ENCODE data around the gene RPS19BP1. TPM values are rescaled to one million over a fixed set of nuclear protein-coding genes. Genes with fewer than 3 reads are reported as not detected.

RPS19BP1 gene
- total and polyA plus RNA-seq, 2 of the 8 experiments (the other 6 are each of a cell fraction or from before 2014, with no cell fraction given), result 77.9 to 97.9 TPM

DNA sequence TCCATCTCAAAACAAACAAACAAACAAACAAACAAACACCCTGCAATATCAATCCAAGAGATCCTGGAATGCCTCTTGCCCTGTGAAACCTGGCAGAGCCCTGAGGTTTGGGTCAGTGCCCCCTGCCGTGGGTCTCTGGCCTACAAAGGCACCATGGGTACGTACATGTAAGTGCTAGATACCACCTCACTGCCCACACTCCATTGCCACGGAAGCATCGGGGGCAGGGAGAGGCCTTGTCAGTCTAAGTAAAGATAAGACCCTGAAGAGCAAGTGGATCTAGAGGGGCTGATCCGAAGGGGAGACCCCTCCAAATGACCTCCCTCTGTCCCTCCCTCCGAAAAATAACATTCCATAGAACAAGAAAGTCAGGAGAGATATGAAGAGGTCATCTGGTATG lies 32.4 kb downstream of the RPS19BP1 start:
- no peaks in the 10 kb centered on the region for H3K9me3 ChIP-seq (ENCODE audit: insufficient read depth in 2 of 2, low read depth in 1 of 2, low read length in 1 of 2)
- no peak overlapping the region for H3K14ac ChIP-seq (ENCODE audit: insufficient read length)
- H3K23me2 ChIP-seq (ENCODE audit: low read depth, low read length), result peaks cover 5% of the 10 kb centered on the region
- no peak overlapping the region for H2BK5ac ChIP-seq (ENCODE audit: low read depth, low read length)
- H3K27ac ChIP-seq (ENCODE audit: low read depth, low read length), result no peak overlapping the region
- H3K18ac ChIP-seq (ENCODE audit: extremely low read depth, low read length), result no peak overlapping the region
- FAIRE-seq (no peak), DNase-seq (ENCODE audit: low read depth in 1 of 2, low spot score in 2 of 2) (no peak)
- WGBS, 2 experiments (ENCODE audit: extremely low coverage in 1 of 2, insufficient coverage in 1 of 2, insufficient read length in 1 of 2, insufficient replicate concordance in 2 of 2, low coverage in 1 of 2, low lambda C conversion rate in 2 of 2, missing lambda C conversion rate in 1 of 2), result 85% methylated on average over 6 of the region's 6 CpGs; no CpG with 5 or more reads in 1 of the 2 experiments
- H4K20me1 ChIP-seq (replicated peaks in 1 of 2; ENCODE audit: control insufficient read depth in 1 of 2, insufficient read depth in 2 of 2, low read length in 2 of 2), result peaks cover 14 to 16% of the 10 kb centered on the region in 2 experiments
- peaks cover 5 to 13% of the 10 kb centered on the region in 2 experiments; a peak in 3 of 4 replicates for H3K79me2 ChIP-seq (ENCODE audit: control insufficient read depth in 1 of 2, insufficient read depth in 2 of 2, low read length in 2 of 2)
- H3K4me2 ChIP-seq (ENCODE audit: insufficient read depth in 1 of 2, low read depth in 2 of 2, low read length in 2 of 2), result no peak overlapping the region
- H3K36me3 ChIP-seq (ENCODE audit: control insufficient read depth in 2 of 4, insufficient read depth in 4 of 4, low read length in 3 of 4), result peaks cover 0 to 12% (median 7%) of the 10 kb centered on the region in 4 experiments; a peak in 4 of 8 replicates
- no peak overlapping the region for H3K56ac ChIP-seq (replicated peaks; ENCODE audit: insufficient read length, low read depth, low read length)
- H4K91ac ChIP-seq (replicated peaks; ENCODE audit: insufficient read length, low read length), result no peak overlapping the region
- ChIA-PET POLR2A (ENCODE audit: partially characterized antibody) (interaction anchor here (1.5 to 3.6 kb wide), 2 partner anchors 24 to 181 kb away, joined by 11 to 42 read pairs; partner anchors contain the start of gene RPL3), CTCF (ENCODE audit: partially characterized antibody) (interaction anchor here (0.7 to 19.7 kb wide), 3 partner anchors 14 to 436 kb away, joined by 3 to 361 read pairs (median 278); partner anchors contain the start of gene RPS19BP1)
- no peak overlapping the region for H2AK5ac ChIP-seq (ENCODE audit: low read depth, low read length)
- H2BK12ac ChIP-seq (ENCODE audit: low read depth, low read length), result no peak overlapping the region
- no peak overlapping the region for H3K9ac ChIP-seq (replicated peaks in 1 of 4; ENCODE audit: extremely low read depth in 1 of 4, low read depth in 3 of 4, low read length in 3 of 4)
- H4K8ac ChIP-seq (ENCODE audit: extremely low read depth, insufficient read depth, low read length), result no peak overlapping the region
- no peak overlapping the region for H3K4ac ChIP-seq (replicated peaks; ENCODE audit: insufficient read length, low read depth, low read length)
- peaks cover 3 to 9% (median 4%) of the 10 kb centered on the region in 4 experiments; a peak in 6 of 7 replicates for H3K4me1 ChIP-seq (replicated peaks in 1 of 4; ENCODE audit: control insufficient read depth in 3 of 4, insufficient read depth in 4 of 4, low read length in 3 of 4)
- H2BK20ac ChIP-seq (ENCODE audit: low read length), result no peak overlapping the region
- no peak overlapping the region for H2BK120ac ChIP-seq (replicated peaks; ENCODE audit: low read depth, low read length)
- H3K79me1 ChIP-seq (ENCODE audit: low read depth, low read length), result peaks cover 3% of the 10 kb centered on the region; the same call in 1 of the 2 replicates
- no peak overlapping the region for H2AFZ ChIP-seq (ENCODE audit: low read length)
- no peak overlapping the region for H2BK15ac ChIP-seq (ENCODE audit: low read length)
- no peak overlapping the region for H3K4me3 ChIP-seq (ENCODE audit: extremely low read depth in 1 of 4, insufficient read depth in 2 of 4, low read depth in 3 of 4, low read length in 4 of 4)
- no peak overlapping the region for H3K23ac ChIP-seq (ENCODE audit: insufficient read length)
- no peak overlapping the region for H4K5ac ChIP-seq (ENCODE audit: insufficient read length, low read depth, low read length)
- peaks cover 0 to 41% (median 18%) of the 10 kb centered on the region in 4 experiments; a peak in 6 of 7 replicates for H3K27me3 ChIP-seq (replicated peaks in 1 of 4; ENCODE audit: control insufficient read depth in 3 of 4, extremely low read depth in 1 of 4, insufficient read depth in 3 of 4, low read length in 3 of 4)
- no peak for TF ChIP-seq TBP (IDR thresholded peaks at IDR 0.05; ENCODE audit: low read depth, low read length)
- no peak for TF ChIP-seq HDAC6 (IDR thresholded peaks at IDR 0.05; ENCODE audit: low read depth, low read length)
